ENCODE measurements around the gene TRMT112. TPM values are rescaled to one million over a fixed set of nuclear protein-coding genes. Genes with fewer than 3 reads are reported as not detected.
A peak's percentile ranks its signal among the peaks of the same experiment; 100 is the strongest.

Gene TRMT112
- total RNA-seq, 2 donors from 2014 or later, result 110 to 151 TPM

DNA sequence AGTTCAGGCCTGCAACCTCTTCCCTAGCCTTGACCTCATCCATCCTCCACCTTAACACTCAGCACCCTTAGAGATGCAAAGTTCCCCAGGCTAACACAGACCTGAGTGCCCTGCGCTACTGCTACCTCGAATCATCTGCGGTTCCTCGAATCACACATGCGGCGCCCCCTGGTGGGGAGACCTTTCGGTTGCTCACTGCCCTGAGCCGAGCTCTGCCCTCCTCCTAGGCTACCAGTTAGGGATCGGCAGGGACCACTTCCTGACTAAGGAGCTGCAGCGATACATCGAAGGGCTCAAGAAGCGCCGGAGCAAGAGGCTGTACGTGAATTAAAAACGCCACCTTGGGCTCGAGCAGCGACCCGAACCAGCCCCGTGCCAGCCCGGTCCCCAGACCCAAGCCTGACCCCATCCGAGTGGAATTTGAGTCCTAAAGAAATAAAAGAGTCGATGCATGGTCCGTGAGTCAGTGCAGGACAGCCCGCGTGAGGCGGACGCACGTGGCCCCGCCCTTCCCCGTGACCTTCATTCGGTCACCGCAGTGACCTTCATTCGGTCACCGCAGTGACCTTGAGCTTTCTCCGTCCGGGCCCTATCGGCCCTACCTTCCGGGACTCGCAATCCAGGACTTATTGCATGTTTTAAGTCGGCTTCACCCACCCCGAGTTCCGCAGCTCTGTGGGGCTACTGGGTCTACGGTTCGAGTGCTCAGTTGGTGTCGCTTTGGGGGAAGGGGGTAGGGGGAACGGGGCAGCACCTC, 12.9 kb downstream of the TRMT112 start:
- TF ChIP-seq, protein P1, sequence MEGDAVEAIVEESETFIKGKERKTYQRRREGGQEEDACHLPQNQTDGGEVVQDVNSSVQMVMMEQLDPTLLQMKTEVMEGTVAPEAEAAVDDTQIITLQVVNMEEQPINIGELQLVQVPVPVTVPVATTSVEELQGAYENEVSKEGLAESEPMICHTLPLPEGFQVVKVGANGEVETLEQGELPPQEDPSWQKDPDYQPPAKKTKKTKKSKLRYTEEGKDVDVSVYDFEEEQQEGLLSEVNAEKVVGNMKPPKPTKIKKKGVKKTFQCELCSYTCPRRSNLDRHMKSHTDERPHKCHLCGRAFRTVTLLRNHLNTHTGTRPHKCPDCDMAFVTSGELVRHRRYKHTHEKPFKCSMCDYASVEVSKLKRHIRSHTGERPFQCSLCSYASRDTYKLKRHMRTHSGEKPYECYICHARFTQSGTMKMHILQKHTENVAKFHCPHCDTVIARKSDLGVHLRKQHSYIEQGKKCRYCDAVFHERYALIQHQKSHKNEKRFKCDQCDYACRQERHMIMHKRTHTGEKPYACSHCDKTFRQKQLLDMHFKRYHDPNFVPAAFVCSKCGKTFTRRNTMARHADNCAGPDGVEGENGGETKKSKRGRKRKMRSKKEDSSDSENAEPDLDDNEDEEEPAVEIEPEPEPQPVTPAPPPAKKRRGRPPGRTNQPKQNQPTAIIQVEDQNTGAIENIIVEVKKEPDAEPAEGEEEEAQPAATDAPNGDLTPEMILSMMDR (IDR thresholded peaks at IDR 0.05), result peak; percentile 70 to 89
- DNase-seq (ENCODE audit: low spot score), result peak; percentile 96
- Histone ChIP-seq H3K27ac (peak overlapping the region; percentile 95 to 97), H3K27me3 (peaks cover 0 to 4% of the 10 kb centered on the region in 2 donors), H3K9me3 (no peaks in the 10 kb centered on the region), H3K4me1 (peaks cover 0 to 43% of the 10 kb centered on the region in 2 donors), H3K4me3 (peak overlapping the region; percentile 82 to 87), H3K36me3 (peaks cover 8% of the 10 kb centered on the region)

DNA sequence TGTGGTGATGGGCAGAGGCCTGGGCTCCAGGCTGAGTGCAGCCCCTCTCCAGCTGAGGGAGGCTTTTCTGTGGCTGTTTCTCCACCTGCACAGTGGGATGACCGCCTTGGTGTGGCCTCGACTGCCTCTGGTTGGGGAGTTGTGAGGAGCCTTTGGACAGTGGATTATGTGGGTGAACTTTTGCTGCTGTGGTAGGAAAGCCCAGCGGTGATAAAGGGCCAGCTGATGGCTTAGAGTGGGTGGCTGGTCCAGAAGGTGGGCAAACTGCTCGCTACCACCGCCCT, 13.4 kb downstream of the TRMT112 start:
- H3K4me3 ChIP-seq, result peak overlapping the region in 1 of 2 donors; percentile 87
- H3K27ac ChIP-seq, result peak overlapping the region; percentile 95 to 97
- TF ChIP-seq, protein P1 (IDR thresholded peaks at IDR 0.05), result no peak
- H3K36me3 ChIP-seq, result peaks cover 6% of the 10 kb centered on the region
- peaks cover 0 to 4% of the 10 kb centered on the region in 2 donors for H3K27me3 ChIP-seq
- H3K9me3 ChIP-seq, result no peaks in the 10 kb centered on the region
- DNase-seq (ENCODE audit: low spot score), result no peak
- H3K4me1 ChIP-seq, result peaks cover 0 to 48% of the 10 kb centered on the region in 2 donors

DNA sequence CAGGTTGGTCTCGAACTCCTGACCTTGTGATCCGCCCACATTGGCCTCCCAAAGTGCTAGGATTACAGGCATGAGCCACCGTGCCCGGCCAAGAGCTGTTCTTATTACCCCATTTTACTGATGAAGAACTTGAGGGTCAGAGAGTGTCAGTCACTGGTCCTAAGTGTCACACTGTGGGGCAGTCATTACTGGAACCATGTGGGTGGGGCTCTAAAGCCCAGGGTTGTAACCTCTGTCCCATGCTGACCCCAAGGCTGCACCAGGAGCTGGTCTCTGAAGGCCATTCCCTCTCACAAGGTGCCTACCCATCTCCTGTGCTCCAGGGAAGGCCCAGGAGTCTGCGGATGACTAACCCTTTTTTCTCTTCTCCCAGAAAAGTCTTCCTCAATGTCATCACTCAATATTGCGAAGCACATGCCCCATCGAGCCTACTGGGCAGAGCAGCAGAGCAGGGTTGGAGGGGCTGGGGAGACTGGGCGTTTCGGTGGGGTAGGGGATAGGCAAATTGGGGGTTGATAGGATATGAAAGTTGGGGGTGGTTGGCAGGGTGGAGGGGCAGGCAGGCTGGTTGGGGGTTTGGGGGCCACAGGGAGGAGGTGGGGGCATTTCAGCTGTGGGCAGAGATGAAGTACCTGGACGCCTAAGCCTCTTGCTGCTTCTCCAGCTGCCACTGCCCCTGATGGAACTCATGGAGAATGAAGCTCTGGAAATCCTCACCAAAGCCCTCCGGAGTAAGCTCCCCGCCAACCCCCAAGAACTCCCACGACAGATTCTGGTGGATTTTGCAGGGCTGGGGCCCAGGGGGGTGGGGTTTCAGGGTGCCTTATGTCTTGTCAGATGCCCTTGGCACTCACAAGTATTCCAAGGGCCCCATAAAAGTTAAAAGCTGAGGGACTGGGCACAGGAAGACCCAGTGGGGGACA, 14.0 kb downstream of the TRMT112 start:
- Histone ChIP-seq H3K36me3 (no peaks in the 10 kb centered on the region), H3K27me3 (peaks cover 0 to 4% of the 10 kb centered on the region in 2 donors), H3K27ac (peak overlapping the region; percentile 95 to 97), H3K4me1 (peaks cover 0 to 49% of the 10 kb centered on the region in 2 donors), H3K4me3 (no peak overlapping the region), H3K9me3 (no peaks in the 10 kb centered on the region)
- TF ChIP-seq, protein P1 (IDR thresholded peaks at IDR 0.05), result no peak
- DNase-seq (ENCODE audit: low spot score), result no peak

DNA sequence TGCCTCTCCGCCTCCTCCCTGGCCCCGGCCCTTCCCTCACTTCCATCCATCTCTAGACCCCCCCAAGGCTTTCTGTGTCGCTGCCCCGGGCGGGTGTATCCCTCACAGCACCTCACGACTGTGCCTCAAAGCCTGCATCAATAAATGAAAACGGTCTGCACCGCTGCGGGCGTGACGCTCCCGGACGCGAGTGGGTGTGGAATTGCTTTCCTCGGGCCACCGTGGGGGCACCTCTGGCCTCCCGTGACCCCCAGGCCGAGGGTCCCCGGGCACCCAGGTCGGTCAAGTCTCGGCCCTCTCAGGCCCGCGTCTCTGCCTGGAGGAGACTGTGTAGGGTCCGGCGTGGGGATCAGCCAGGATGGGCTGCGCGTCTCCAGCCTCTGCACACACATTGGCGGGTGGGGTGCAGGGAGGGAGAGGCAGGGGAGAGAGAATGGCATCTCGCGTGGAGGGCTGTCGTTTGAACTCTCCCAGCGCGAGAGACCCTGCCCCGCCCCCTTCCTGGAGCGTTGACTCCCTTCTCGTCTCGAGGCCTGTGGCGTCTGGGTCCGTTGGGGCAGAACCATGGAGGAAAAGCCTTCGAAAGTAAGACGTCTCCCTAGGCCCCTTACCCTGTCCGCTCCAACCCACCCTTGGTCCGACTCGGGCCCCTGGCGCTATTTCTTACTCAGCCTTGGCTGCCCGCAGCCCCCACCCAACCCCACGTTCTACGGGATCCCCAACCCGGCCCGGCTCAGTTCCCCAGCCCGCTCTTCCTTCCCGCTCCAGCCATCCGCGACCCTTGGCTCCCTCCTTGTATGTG, 17.3 kb downstream of the TRMT112 start, which contains the start of gene CATSPERZ:
Gene CATSPERZ (plus strand): TSS at position 512 of the 802 bp plus-strand sequence. CDS start 53 bp downstream, at position 565.
- peaks cover 15 to 16% of the 10 kb centered on the region in 2 donors for H3K27me3 ChIP-seq
- DNase-seq (ENCODE audit: low spot score), result no peak
- H3K27ac ChIP-seq, result peak within 1 kb of the TSS; percentile 38 to 69
- TF ChIP-seq, protein P1 (IDR thresholded peaks at IDR 0.05), result no peak
- no peaks in the 10 kb centered on the region for H3K36me3 ChIP-seq
- no peaks in the 10 kb centered on the region for H3K9me3 ChIP-seq
- H3K4me3 ChIP-seq, result peak within 1 kb of the TSS; percentile 22 to 56
- H3K4me1 ChIP-seq, result peaks cover 0 to 32% of the 10 kb centered on the region in 2 donors
